Measurements from ENCODE around the gene MVK.

DNA sequence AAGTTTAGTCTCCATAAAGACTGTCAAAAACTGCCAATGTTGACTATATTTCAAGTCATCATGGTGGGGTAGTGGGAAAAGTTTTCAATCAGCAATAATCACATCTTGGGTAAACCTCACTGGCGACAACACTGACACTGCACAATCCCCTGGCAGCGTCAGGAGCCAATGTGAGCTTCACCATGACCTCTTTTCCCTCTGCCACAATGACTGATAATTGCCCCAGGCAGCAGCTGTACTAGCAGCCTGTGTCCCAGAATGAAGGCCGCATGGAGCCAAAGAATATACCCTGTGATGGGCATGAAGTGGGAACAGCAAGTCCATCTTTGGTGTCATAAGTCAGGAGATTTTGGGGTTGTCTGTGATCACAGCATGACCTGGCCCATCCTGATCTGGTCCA is 5.6 kb upstream of the MVK start:
- TF ChIP-seq, protein P1, sequence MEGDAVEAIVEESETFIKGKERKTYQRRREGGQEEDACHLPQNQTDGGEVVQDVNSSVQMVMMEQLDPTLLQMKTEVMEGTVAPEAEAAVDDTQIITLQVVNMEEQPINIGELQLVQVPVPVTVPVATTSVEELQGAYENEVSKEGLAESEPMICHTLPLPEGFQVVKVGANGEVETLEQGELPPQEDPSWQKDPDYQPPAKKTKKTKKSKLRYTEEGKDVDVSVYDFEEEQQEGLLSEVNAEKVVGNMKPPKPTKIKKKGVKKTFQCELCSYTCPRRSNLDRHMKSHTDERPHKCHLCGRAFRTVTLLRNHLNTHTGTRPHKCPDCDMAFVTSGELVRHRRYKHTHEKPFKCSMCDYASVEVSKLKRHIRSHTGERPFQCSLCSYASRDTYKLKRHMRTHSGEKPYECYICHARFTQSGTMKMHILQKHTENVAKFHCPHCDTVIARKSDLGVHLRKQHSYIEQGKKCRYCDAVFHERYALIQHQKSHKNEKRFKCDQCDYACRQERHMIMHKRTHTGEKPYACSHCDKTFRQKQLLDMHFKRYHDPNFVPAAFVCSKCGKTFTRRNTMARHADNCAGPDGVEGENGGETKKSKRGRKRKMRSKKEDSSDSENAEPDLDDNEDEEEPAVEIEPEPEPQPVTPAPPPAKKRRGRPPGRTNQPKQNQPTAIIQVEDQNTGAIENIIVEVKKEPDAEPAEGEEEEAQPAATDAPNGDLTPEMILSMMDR (IDR thresholded peaks at IDR 0.05), result no peak
- no peak for TF ChIP-seq POLR2A (IDR thresholded peaks at IDR 0.05)

All from body of pancreas (tissue), 4 donors.